ENCODE data around the gene SCAMP1.

DNA sequence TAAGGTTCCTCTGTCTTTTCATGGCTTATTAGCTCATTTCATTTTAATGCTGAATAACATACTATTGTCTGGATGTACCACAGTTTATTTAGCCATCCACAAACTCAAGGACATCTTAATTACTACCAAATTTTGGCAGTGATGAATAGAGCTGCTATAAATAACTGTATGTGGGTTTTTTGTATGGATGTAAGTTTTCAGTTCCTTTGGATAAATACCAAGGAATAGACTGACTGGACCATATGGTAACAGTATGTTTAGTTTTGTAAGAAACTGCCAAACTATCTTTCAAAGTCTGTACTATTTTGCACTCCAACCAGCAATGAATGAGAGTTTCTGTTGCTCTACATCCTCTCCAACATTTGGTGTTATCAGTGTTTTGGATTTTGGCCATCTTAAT, 38.7 kb downstream of the SCAMP1 start:
- TF ChIP-seq POLR2A (IDR thresholded peaks at IDR 0.05): no peak
- TF ChIP-seq, protein P1, sequence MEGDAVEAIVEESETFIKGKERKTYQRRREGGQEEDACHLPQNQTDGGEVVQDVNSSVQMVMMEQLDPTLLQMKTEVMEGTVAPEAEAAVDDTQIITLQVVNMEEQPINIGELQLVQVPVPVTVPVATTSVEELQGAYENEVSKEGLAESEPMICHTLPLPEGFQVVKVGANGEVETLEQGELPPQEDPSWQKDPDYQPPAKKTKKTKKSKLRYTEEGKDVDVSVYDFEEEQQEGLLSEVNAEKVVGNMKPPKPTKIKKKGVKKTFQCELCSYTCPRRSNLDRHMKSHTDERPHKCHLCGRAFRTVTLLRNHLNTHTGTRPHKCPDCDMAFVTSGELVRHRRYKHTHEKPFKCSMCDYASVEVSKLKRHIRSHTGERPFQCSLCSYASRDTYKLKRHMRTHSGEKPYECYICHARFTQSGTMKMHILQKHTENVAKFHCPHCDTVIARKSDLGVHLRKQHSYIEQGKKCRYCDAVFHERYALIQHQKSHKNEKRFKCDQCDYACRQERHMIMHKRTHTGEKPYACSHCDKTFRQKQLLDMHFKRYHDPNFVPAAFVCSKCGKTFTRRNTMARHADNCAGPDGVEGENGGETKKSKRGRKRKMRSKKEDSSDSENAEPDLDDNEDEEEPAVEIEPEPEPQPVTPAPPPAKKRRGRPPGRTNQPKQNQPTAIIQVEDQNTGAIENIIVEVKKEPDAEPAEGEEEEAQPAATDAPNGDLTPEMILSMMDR (IDR thresholded peaks at IDR 0.05): no peak
- no peak for TF ChIP-seq EP300 (IDR thresholded peaks at IDR 0.05)
